ENCODE data around the gene SLC4A3. TPM values are rescaled to one million over a fixed set of nuclear protein-coding genes. Genes with fewer than 3 reads are reported as not detected.

SLC4A3 gene
- polyA plus RNA-seq, 1 donor (not counting 4 experiments of a cell fraction or from before 2014, with no cell fraction given), result 6.2 TPM

DNA sequence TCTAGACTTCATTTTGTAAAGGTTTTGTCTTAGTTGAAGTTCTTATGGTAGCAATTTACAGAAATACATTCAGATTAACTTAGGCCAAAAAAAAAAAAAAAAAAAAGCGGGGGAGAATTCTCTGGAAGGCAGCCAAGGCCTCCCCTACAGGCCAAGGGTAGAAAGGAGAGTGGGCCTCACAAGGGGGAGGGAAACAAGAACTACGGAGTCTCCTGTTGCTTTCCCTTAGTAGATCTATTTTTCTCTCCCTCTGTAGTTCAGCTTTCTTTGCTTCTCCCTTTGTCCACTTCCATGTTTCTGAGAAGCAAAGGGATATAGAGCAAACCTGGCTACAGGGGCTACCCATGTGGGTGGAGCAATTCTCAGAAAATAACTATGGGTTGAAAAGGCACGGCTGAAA lies 32.2 kb upstream of the SLC4A3 start:
- no peaks in the 10 kb centered on the region for H3K36me3 ChIP-seq (ENCODE audit: control insufficient read depth in 2 of 2, extremely low read depth in 1 of 2, insufficient read depth in 2 of 2, low read length in 2 of 2)
- no peak overlapping the region for H3K9ac ChIP-seq (ENCODE audit: control insufficient read depth, extremely low read depth, insufficient read depth, low read length)
- dilution Hi-C loops (cut with MboI; ENCODE audit: extremely low pct_ligation_motif_present, low sequenced_read_pairs), result no loop called here
- H3K79me2 ChIP-seq (ENCODE audit: control insufficient read depth, insufficient read depth, low read length), result peaks cover 3% of the 10 kb centered on the region
- FAIRE-seq, result no peak
- no peak overlapping the region for H2AFZ ChIP-seq (ENCODE audit: control insufficient read depth, low read length)
- no peak overlapping the region for H3K27ac ChIP-seq (ENCODE audit: control insufficient read depth, insufficient read depth, low read length)
- no peak for DNase-seq (ENCODE audit: low read depth, low spot score)
- no peak overlapping the region for H3K4me2 ChIP-seq (ENCODE audit: control insufficient read depth, extremely low read depth, insufficient read depth, low read depth, low read length)
- H3K9me3 ChIP-seq (ENCODE audit: control insufficient read depth, low read depth, low read length), result no peaks in the 10 kb centered on the region
- H3K4me1 ChIP-seq (ENCODE audit: control insufficient read depth, extremely low read depth, insufficient read depth, low read length), result peaks cover 8% of the 10 kb centered on the region
- H3K9me1 ChIP-seq (ENCODE audit: control insufficient read depth, extremely low read depth, insufficient read depth, low read length), result no peaks in the 10 kb centered on the region
- TF ChIP-seq EZH2 (IDR thresholded peaks at IDR 0.05; ENCODE audit: low read length), result no peak
- H3K4me3 ChIP-seq (ENCODE audit: control insufficient read depth in 2 of 3, extremely low read depth in 1 of 3, insufficient read depth in 2 of 3, low read depth in 1 of 3, low read length in 3 of 3), result no peak overlapping the region
- H3K27me3 ChIP-seq (ENCODE audit: control insufficient read depth, extremely low read depth, insufficient read depth, low read length), result no peaks in the 10 kb centered on the region
- no peaks in the 10 kb centered on the region for H4K20me1 ChIP-seq (ENCODE audit: control insufficient read depth, extremely low read depth, insufficient read depth, low read length)

DNA sequence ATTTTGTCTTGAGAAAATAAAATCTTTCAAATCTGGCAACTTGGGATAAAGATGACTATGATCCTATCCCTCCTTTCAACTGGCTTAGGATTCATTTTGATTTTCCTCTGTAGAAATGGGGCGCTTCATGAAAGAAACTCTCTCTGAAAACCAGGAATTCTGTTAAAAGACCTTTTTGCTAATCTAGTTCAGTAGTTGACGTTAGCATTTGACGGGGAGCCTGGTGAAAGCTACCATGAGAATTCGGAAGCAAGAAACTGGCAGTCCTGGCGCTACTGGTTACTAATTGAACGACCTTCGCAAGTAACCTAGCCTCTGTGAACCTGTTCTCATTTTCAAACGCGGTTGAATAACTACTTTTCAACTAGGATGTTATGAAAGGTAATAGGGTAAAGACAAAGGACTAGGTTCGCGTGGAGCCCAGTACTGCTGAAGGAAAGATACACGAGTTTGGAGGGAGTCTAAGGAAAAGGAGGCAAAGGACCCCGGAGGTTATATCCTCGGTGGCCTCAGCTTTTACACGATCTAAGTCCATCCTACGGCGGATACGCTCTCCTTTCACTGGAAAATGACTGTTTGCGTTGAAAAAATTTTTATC lies 30.4 kb upstream of the SLC4A3 start:
- Histone ChIP-seq H3K4me1 (ENCODE audit: control insufficient read depth, extremely low read depth, insufficient read depth, low read length) (peaks cover 8% of the 10 kb centered on the region), H3K4me3 (ENCODE audit: control insufficient read depth in 2 of 3, extremely low read depth in 1 of 3, insufficient read depth in 2 of 3, low read depth in 1 of 3, low read length in 3 of 3) (peak overlapping the region; percentile 68 to 99 (median 91)), H4K20me1 (ENCODE audit: control insufficient read depth, extremely low read depth, insufficient read depth, low read length) (no peaks in the 10 kb centered on the region), H3K4me2 (ENCODE audit: control insufficient read depth, extremely low read depth, insufficient read depth, low read depth, low read length) (peak overlapping the region; percentile 100), H3K79me2 (ENCODE audit: control insufficient read depth, insufficient read depth, low read length) (peaks cover 3% of the 10 kb centered on the region), H3K27me3 (ENCODE audit: control insufficient read depth, extremely low read depth, insufficient read depth, low read length) (no peaks in the 10 kb centered on the region), H3K9me1 (ENCODE audit: control insufficient read depth, extremely low read depth, insufficient read depth, low read length) (no peaks in the 10 kb centered on the region), H2AFZ (ENCODE audit: control insufficient read depth, low read length) (peak overlapping the region; percentile 84), H3K9ac (ENCODE audit: control insufficient read depth, extremely low read depth, insufficient read depth, low read length) (peak overlapping the region; percentile 90), H3K36me3 (ENCODE audit: control insufficient read depth in 2 of 2, extremely low read depth in 1 of 2, insufficient read depth in 2 of 2, low read length in 2 of 2) (peaks cover 4 to 7% of the 10 kb centered on the region in 2 experiments), H3K9me3 (ENCODE audit: control insufficient read depth, low read depth, low read length) (no peaks in the 10 kb centered on the region), H3K27ac (ENCODE audit: control insufficient read depth, insufficient read depth, low read length) (peak overlapping the region; percentile 93)
- no peak for TF ChIP-seq EZH2 (IDR thresholded peaks at IDR 0.05; ENCODE audit: low read length)
- TF ChIP-seq, protein P1, sequence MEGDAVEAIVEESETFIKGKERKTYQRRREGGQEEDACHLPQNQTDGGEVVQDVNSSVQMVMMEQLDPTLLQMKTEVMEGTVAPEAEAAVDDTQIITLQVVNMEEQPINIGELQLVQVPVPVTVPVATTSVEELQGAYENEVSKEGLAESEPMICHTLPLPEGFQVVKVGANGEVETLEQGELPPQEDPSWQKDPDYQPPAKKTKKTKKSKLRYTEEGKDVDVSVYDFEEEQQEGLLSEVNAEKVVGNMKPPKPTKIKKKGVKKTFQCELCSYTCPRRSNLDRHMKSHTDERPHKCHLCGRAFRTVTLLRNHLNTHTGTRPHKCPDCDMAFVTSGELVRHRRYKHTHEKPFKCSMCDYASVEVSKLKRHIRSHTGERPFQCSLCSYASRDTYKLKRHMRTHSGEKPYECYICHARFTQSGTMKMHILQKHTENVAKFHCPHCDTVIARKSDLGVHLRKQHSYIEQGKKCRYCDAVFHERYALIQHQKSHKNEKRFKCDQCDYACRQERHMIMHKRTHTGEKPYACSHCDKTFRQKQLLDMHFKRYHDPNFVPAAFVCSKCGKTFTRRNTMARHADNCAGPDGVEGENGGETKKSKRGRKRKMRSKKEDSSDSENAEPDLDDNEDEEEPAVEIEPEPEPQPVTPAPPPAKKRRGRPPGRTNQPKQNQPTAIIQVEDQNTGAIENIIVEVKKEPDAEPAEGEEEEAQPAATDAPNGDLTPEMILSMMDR (optimal IDR thresholded peaks at IDR 0.05 in 1 of 3, IDR thresholded peaks at IDR 0.05 in 1 of 3, conservative IDR thresholded peaks at IDR 0.05 in 1 of 3; ENCODE audit: extremely low read depth in 1 of 3, insufficient read depth in 2 of 3, low read length in 3 of 3), result no peak
- DNase-seq (ENCODE audit: low read depth, low spot score) (no peak), FAIRE-seq (peak; percentile 5)
- dilution Hi-C loops (cut with MboI; ENCODE audit: extremely low pct_ligation_motif_present, low sequenced_read_pairs), result no loop called here
